Liver (tissue), 9 donors: ENCODE measurements around the gene TAP2. TPM values are rescaled to one million over a fixed set of nuclear protein-coding genes. Genes with fewer than 3 reads are reported as not detected.

Experiments
- DNase-seq: peaks from one replicate; pipeline ENCODE4 v3.0.0-alpha.2; 2017; ENCODE audit warnings: low spot score
- H3K27ac ChIP-seq, 2 donors: one replicate each; pipeline ENCODE4 v1.7.0; 2013; ENCODE audit warnings: inconsistent platforms in 2 of 2, low read length in 2 of 2, control low read depth in 1 of 2, low read depth in 1 of 2, mild to moderate bottlenecking in 1 of 2
- H3K27me3 ChIP-seq, 4 donors: one replicate each; pipeline versions ENCODE4 v1.6.1 to v1.7.0; 2013; ENCODE audit warnings: low read length in 3 of 4, inconsistent platforms in 1 of 4, mild to moderate bottlenecking in 1 of 4, moderate library complexity in 1 of 4; ENCODE audit not compliant: control insufficient read depth in 4 of 4, insufficient read depth in 4 of 4
- H3K36me3 ChIP-seq, 4 donors: one replicate each; pipeline versions ENCODE4 v1.6.1 to v1.7.0; 2013; ENCODE audit warnings: low read length in 3 of 4, mild to moderate bottlenecking in 3 of 4, low read depth in 1 of 4, moderate library complexity in 1 of 4; ENCODE audit not compliant: control insufficient read depth in 4 of 4, insufficient read depth in 3 of 4
- H3K4me1 ChIP-seq, 4 donors: one replicate each; pipeline versions ENCODE4 v1.6.1 to v1.7.0; 2013; ENCODE audit warnings: low read length in 3 of 4, mild to moderate bottlenecking in 3 of 4, moderate library complexity in 1 of 4; ENCODE audit not compliant: control insufficient read depth in 4 of 4, insufficient read depth in 4 of 4
- H3K4me3 ChIP-seq, 3 donors: one replicate each; pipeline versions ENCODE4 v1.6.1 to v1.7.0; 2013; ENCODE audit warnings: low read length in 3 of 3, control low read depth in 1 of 3, low read depth in 1 of 3, mild to moderate bottlenecking in 1 of 3
- H3K9ac ChIP-seq, 2 donors: one replicate each; pipeline ENCODE4 v1.7.0; 2013; ENCODE audit warnings: low read length in 2 of 2, mild to moderate bottlenecking in 2 of 2, moderate library complexity in 2 of 2, control low read depth in 1 of 2, low read depth in 1 of 2
- H3K9me3 ChIP-seq, 4 donors: one replicate each; pipeline versions ENCODE4 v1.6.1 to v1.7.0; 2013; ENCODE audit warnings: low read length in 3 of 4; ENCODE audit not compliant: control insufficient read depth in 4 of 4
- EGR1 ChIP-seq, 2 donors: IDR thresholded peaks; 2 replicates each; pipeline ENCODE4 v1.6.1; 2016 to 2018; ENCODE audit warnings: antibody characterized with exemption in 2 of 2, low read depth in 2 of 2
- FOXA1 ChIP-seq: IDR thresholded peaks from 2 replicates; pipeline ENCODE4 v1.6.1; 2016; ENCODE audit warnings: antibody characterized with exemption
- FOXA2 ChIP-seq: IDR thresholded peaks from 2 replicates; pipeline ENCODE4 v1.6.1; 2016; ENCODE audit warnings: antibody characterized with exemption
- GABPA ChIP-seq, 2 donors: IDR thresholded peaks in 1 of 2; conservative IDR thresholded peaks in 1 of 2; 2 replicates each; pipeline ENCODE4 v1.6.1; 2016; ENCODE audit warnings: antibody characterized with exemption in 2 of 2, mild to moderate bottlenecking in 1 of 2, moderate library complexity in 1 of 2
- HNF4A ChIP-seq, 2 donors: conservative IDR thresholded peaks; 2 replicates each; pipeline ENCODE4 v1.6.1; 2016; ENCODE audit warnings: antibody characterized with exemption in 2 of 2, mild to moderate bottlenecking in 2 of 2
- HNF4G ChIP-seq: IDR thresholded peaks from 2 replicates; pipeline ENCODE4 v1.6.1; 2016; ENCODE audit warnings: antibody characterized with exemption
- JUND ChIP-seq, 2 donors: IDR thresholded peaks; 2 replicates each; pipeline ENCODE4 v1.6.1; 2016; ENCODE audit warnings: antibody characterized with exemption in 2 of 2
- MAX ChIP-seq: IDR thresholded peaks from 2 replicates; pipeline ENCODE4 v1.6.1; 2016; ENCODE audit warnings: antibody characterized with exemption
- NR2F2 ChIP-seq: IDR thresholded peaks from 2 replicates; pipeline ENCODE4 v1.6.1; 2016; ENCODE audit warnings: antibody characterized with exemption
- RAD21 ChIP-seq, 2 donors: IDR thresholded peaks; 2 replicates each; pipeline ENCODE4 v1.6.1; 2016; ENCODE audit warnings: antibody characterized with exemption in 2 of 2, mild to moderate bottlenecking in 2 of 2
- REST ChIP-seq: IDR thresholded peaks from 2 replicates; pipeline ENCODE4 v1.6.1; 2016; ENCODE audit warnings: antibody characterized with exemption, mild to moderate bottlenecking
- RXRA ChIP-seq, 2 donors: IDR thresholded peaks; 2 replicates each; pipeline ENCODE4 v1.6.1; 2017 to 2018; ENCODE audit warnings: antibody characterized with exemption in 2 of 2, mild to moderate bottlenecking in 1 of 2
- SP1 ChIP-seq: IDR thresholded peaks from 2 replicates; pipeline ENCODE4 v1.6.1; 2018; ENCODE audit warnings: antibody characterized with exemption, mild to moderate bottlenecking
- TAF1 ChIP-seq: conservative IDR thresholded peaks from 2 replicates; pipeline ENCODE4 v1.6.1; 2016; ENCODE audit warnings: antibody characterized with exemption, mild to moderate bottlenecking
- YY1 ChIP-seq: IDR thresholded peaks from 2 replicates; pipeline ENCODE4 v1.6.1; 2016; ENCODE audit warnings: antibody characterized with exemption, mild to moderate bottlenecking
- WGBS: extraction: QIAGEN DNeasy Blood & Tissue Kit; methylation state at CpG from one replicate; pipeline ENCODE4 v1.1.7; 2013; 5-methylcytosine and 5-hydroxymethylcytosine counted together
- polyA plus RNA-seq, 2 donors: library from polyadenylated mRNA; stranded (reverse) in 1 of 2; unstranded in 1 of 2; fragments of 200-250 nt in 1 of 2; fragments of >200 nt in 1 of 2; fragmentation: Nextera tagmentation in 1 of 2; extraction: Ambion mirVana in 1 of 2; gene quantifications; one replicate each; pipeline versions ENCODE4 v1.2.1 to v1.2.3, GENCODE V29; 2013 to 2015
- total RNA-seq, 2 donors: library from RNA; depleted of rRNA; stranded (reverse); fragments of >200 nt; gene quantifications; one replicate each; pipeline ENCODE4 v1.2.3, GENCODE V29; 2014
- TF ChIP-seq, protein P1 (sequence below): IDR thresholded peaks from 2 replicates; pipeline ENCODE4 v1.6.1; 2016; ENCODE audit warnings: antibody characterized with exemption
- donor health status: healthy.
- donor health status: healthy.
- donor health status: healthy.
- donor health status: healthy.
- donor health status: healthy.

TAP2 gene
- total and polyA plus RNA-seq, 4 donors: 2.2 to 14.9 (median 6.4) TPM

DNA sequence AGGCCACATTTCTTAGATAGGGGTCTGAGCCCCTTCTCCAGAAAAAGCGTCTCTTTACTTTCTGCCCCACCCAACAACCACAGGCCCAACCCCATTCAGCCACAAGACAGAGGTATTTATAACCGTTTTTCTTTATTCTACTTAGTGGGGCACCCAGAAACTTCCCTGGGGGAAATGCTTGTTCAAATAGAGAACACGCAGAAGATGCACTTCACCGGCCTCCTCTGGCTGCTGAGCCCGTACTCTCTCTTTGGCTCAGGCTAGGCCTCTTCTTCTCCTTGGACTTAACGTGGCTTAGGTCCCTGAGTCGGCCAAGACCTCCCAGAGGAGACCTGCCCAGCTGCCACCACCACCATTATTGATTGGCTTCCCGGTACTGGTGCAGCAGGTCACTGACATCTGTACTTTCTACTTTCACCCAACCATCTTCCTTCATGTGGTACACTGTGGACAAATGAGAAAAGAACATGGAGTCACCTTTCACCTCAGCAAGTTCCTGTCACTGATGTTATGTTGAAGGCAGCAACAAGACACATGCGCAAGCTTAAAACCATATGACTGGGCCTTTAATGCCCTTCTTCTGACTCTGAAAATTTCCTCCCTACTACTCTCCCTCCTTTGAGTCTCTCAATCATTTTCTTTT lies 2.2 kb upstream of the TAP2 start:
- no peak overlapping the region for H3K4me3 ChIP-seq
- 62% methylated on average over 9 of the region's 9 CpGs for WGBS
- H3K27me3 ChIP-seq: no peaks in the 10 kb centered on the region
- peak overlapping the region; percentile 36 to 54 for H3K27ac ChIP-seq
- DNase-seq: no peak
- H3K9me3 ChIP-seq: no peaks in the 10 kb centered on the region
- peaks cover 9 to 51% (median 23%) of the 10 kb centered on the region in 4 donors for H3K4me1 ChIP-seq
- peaks cover 2 to 6% (median 4%) of the 10 kb centered on the region in 4 donors for H3K36me3 ChIP-seq
- TF ChIP-seq MAX (peak; percentile 15), NR2F2 (peak; percentile 33), GABPA (IDR thresholded peaks at IDR 0.05 in 1 of 2, conservative IDR thresholded peaks at IDR 0.05 in 1 of 2) (peak in 1 of 2 donors; percentile 25), SP1 (peak; percentile 79), HNF4A (conservative IDR thresholded peaks at IDR 0.05) (peak; percentile 55 to 69), YY1 (peak; percentile 73), FOXA1 (no peak), RXRA (IDR thresholded peaks at IDR 0.05) (peak; percentile 76 to 86)
- TF ChIP-seq, protein P1, sequence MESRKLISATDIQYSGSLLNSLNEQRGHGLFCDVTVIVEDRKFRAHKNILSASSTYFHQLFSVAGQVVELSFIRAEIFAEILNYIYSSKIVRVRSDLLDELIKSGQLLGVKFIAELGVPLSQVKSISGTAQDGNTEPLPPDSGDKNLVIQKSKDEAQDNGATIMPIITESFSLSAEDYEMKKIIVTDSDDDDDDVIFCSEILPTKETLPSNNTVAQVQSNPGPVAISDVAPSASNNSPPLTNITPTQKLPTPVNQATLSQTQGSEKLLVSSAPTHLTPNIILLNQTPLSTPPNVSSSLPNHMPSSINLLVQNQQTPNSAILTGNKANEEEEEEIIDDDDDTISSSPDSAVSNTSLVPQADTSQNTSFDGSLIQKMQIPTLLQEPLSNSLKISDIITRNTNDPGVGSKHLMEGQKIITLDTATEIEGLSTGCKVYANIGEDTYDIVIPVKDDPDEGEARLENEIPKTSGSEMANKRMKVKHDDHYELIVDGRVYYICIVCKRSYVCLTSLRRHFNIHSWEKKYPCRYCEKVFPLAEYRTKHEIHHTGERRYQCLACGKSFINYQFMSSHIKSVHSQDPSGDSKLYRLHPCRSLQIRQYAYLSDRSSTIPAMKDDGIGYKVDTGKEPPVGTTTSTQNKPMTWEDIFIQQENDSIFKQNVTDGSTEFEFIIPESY: no peak
- H3K9ac ChIP-seq: no peak overlapping the region

- Histone ChIP-seq H3K4me1 (peaks cover 7 to 40% (median 19%) of the 10 kb centered on the region in 4 donors), H3K9me3 (no peaks in the 10 kb centered on the region), H3K27me3 (no peaks in the 10 kb centered on the region), H3K27ac (peak overlapping the region; percentile 78 to 94), H3K4me3 (no peak overlapping the region), H3K36me3 (peaks cover 0 to 14% (median 8%) of the 10 kb centered on the region in 4 donors), H3K9ac (no peak overlapping the region)
- WGBS: 89% methylated on average over 15 of the region's 15 CpGs
- TF ChIP-seq JUND (IDR thresholded peaks at IDR 0.05) (no peak), TAF1 (no peak), HNF4A (conservative IDR thresholded peaks at IDR 0.05) (no peak), MAX (no peak), NR2F2 (no peak), FOXA2 (no peak), RAD21 (IDR thresholded peaks at IDR 0.05) (no peak), FOXA1 (no peak), REST (no peak), RXRA (IDR thresholded peaks at IDR 0.05) (no peak), EGR1 (IDR thresholded peaks at IDR 0.05; ENCODE audit: low read depth in 2 of 2) (no peak), HNF4G (no peak)
- TF ChIP-seq, protein P1: no peak
- DNase-seq: no peak
These were observed 817 bp upstream of the TAP2 start for GRCh38 chr6:32839356-32839755.
